ENCODE measurements around the gene LMOD3. TPM values are rescaled to one million over a fixed set of nuclear protein-coding genes. Genes with fewer than 3 reads are reported as not detected.

LMOD3 gene
- total RNA-seq, result not detected

- no peaks in the 10 kb centered on the region for H3K9me3 Mint-ChIP-seq
- no peak for ATAC-seq (replicated peaks)
- H3K36me3 Mint-ChIP-seq (ENCODE audit: low read depth), result no peaks in the 10 kb centered on the region
- H3K4me1 Mint-ChIP-seq, result no peaks in the 10 kb centered on the region
- no peak within 1 kb of the TSS for H3K27ac Mint-ChIP-seq
- H3K4me3 Mint-ChIP-seq, result no peak within 1 kb of the TSS
- H3K27me3 Mint-ChIP-seq, result no peaks in the 10 kb centered on the region
Measured at GRCh38 chr3:69122403-69122802, at the start of gene LMOD3. Gene LMOD3 (minus strand): TSS chr3:69122595. CDS start chr3:69122386, 209 bp downstream.

- no peak overlapping the region for H3K4me3 Mint-ChIP-seq
- H3K36me3 Mint-ChIP-seq (ENCODE audit: low read depth), result peaks cover 89% of the 10 kb centered on the region
Measured at GRCh38 chr3:69172058-69172457, 49.7 kb upstream of the LMOD3 start.

DNA sequence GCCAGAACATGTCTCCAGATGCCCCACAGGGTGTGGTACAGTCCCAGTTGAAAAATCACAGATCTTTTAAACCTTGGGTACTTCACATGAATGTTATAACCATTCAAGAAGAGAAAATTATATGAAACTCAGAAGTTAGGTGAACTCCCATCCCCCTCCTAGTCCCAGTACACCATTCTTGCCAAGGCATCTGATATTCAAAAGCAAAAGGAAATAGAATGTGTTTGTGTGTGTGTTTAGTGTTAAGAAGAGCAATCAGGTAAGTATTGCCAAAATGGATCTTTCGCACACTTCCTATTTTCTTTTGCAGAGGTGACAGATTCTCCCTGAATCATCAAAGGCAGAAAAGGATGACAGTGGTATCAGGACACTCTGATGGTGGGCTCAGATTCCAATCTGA, 44.1 kb upstream of the LMOD3 start:
- Mint-ChIP-seq H3K36me3 (ENCODE audit: low read depth) (peaks cover 36% of the 10 kb centered on the region), H3K27ac (no peak overlapping the region), H3K4me1 (no peaks in the 10 kb centered on the region), H3K4me3 (no peak overlapping the region), H3K27me3 (no peaks in the 10 kb centered on the region), H3K9me3 (no peaks in the 10 kb centered on the region)
- no peak for ATAC-seq (replicated peaks)

More at GRCh38 chr3:69172058-69172457, 49.7 kb upstream of the LMOD3 start:
- Mint-ChIP-seq H3K27ac (no peak overlapping the region), H3K4me1 (peaks cover 6% of the 10 kb centered on the region), H3K9me3 (no peaks in the 10 kb centered on the region), H3K27me3 (no peaks in the 10 kb centered on the region)
- no peak for ATAC-seq (replicated peaks)

- Mint-ChIP-seq H3K4me1 (no peaks in the 10 kb centered on the region), H3K9me3 (no peaks in the 10 kb centered on the region), H3K27me3 (no peaks in the 10 kb centered on the region), H3K4me3 (no peak overlapping the region), H3K36me3 (ENCODE audit: low read depth) (peaks cover 29% of the 10 kb centered on the region), H3K27ac (no peak overlapping the region)
- no peak for ATAC-seq (replicated peaks)
Measured at GRCh38 chr3:69165744-69166143, 43.3 kb upstream of the LMOD3 start.

DNA sequence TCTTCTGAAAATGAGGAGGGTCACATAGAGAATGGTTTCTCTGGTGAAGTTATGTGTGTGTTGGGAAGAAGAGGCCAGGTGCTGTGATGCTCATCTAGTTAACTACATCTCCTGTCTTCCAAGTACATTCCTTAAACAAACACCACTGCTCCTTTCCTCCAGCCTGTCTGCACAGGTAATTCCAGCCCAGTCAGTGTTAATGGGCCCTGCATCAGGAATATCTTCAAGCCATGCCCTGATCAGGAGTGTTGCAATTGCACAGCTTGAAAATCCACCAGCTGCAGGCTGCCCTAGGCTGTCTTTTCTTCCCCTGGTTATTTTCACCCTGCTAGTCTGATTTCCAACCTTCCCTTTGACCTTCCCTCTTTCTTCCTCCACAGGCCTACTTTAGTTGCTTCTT, 41.9 kb upstream of the LMOD3 start:
- no peak for ATAC-seq (replicated peaks)
- Mint-ChIP-seq H3K27ac (no peak overlapping the region), H3K4me1 (no peaks in the 10 kb centered on the region), H3K9me3 (no peaks in the 10 kb centered on the region), H3K36me3 (ENCODE audit: low read depth) (peaks cover 15% of the 10 kb centered on the region), H3K27me3 (no peaks in the 10 kb centered on the region), H3K4me3 (no peak overlapping the region)

GRCh38 chr3:69162308-69162980, 40.0 kb upstream of the LMOD3 start:
- Mint-ChIP-seq H3K27ac (no peak overlapping the region), H3K36me3 (ENCODE audit: low read depth) (peaks cover 2% of the 10 kb centered on the region), H3K27me3 (peaks cover 3% of the 10 kb centered on the region), H3K9me3 (no peaks in the 10 kb centered on the region), H3K4me1 (no peaks in the 10 kb centered on the region), H3K4me3 (no peak overlapping the region)
- ATAC-seq (replicated peaks), result no peak

GRCh38 chr3:69161587-69162307, 39.4 kb upstream of the LMOD3 start:
- peaks cover 5% of the 10 kb centered on the region for H3K27me3 Mint-ChIP-seq
- no peaks in the 10 kb centered on the region for H3K4me1 Mint-ChIP-seq
- peak; percentile 35 for ATAC-seq (replicated peaks)
- H3K36me3 Mint-ChIP-seq (ENCODE audit: low read depth), result no peaks in the 10 kb centered on the region
- H3K4me3 Mint-ChIP-seq, result no peak overlapping the region
- H3K9me3 Mint-ChIP-seq, result no peaks in the 10 kb centered on the region
- no peak overlapping the region for H3K27ac Mint-ChIP-seq

DNA sequence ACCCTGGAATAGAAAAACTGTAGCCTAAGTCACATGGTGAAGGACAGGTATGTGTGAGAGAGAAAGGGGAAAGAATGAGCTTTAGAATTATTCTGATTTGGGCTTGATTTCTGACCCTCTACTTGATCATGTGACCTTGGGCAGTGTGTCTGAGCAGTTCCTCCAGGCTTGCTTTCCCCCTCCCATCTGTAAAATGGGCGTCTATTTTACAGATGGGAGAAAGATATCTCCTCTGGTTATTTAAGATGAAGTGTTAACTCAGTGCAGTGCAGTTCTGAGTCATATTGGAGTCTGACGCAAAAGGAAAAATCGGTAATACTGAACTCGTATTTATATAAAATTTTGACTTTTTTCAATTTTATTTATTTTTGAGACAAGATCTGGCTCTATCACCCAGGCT, 38.1 kb upstream of the LMOD3 start:
- H3K27ac Mint-ChIP-seq, result peak overlapping the region; percentile 21
- no peaks in the 10 kb centered on the region for H3K36me3 Mint-ChIP-seq (ENCODE audit: low read depth)
- H3K27me3 Mint-ChIP-seq, result peaks cover 9% of the 10 kb centered on the region
- no peaks in the 10 kb centered on the region for H3K9me3 Mint-ChIP-seq
- peak; percentile 79 for ATAC-seq (replicated peaks)
- H3K4me1 Mint-ChIP-seq, result no peaks in the 10 kb centered on the region
- peak overlapping the region; percentile 45 for H3K4me3 Mint-ChIP-seq

- no peaks in the 10 kb centered on the region for H3K9me3 Mint-ChIP-seq
- peak overlapping the region; percentile 21 for H3K27ac Mint-ChIP-seq
- peak; percentile 31 for ATAC-seq (replicated peaks)
- H3K4me3 Mint-ChIP-seq, result peak overlapping the region; percentile 45
- peaks cover 9% of the 10 kb centered on the region for H3K27me3 Mint-ChIP-seq
- no peaks in the 10 kb centered on the region for H3K36me3 Mint-ChIP-seq (ENCODE audit: low read depth)
- H3K4me1 Mint-ChIP-seq, result no peaks in the 10 kb centered on the region
Measured at GRCh38 chr3:69160107-69160506, 37.7 kb upstream of the LMOD3 start.

- ATAC-seq (replicated peaks), result no peak
- Mint-ChIP-seq H3K4me3 (no peak overlapping the region), H3K27ac (no peak overlapping the region), H3K4me1 (no peaks in the 10 kb centered on the region), H3K36me3 (ENCODE audit: low read depth) (no peaks in the 10 kb centered on the region), H3K9me3 (no peaks in the 10 kb centered on the region), H3K27me3 (no peaks in the 10 kb centered on the region)
Measured at GRCh38 chr3:69149586-69149985, 27.2 kb upstream of the LMOD3 start.

DNA sequence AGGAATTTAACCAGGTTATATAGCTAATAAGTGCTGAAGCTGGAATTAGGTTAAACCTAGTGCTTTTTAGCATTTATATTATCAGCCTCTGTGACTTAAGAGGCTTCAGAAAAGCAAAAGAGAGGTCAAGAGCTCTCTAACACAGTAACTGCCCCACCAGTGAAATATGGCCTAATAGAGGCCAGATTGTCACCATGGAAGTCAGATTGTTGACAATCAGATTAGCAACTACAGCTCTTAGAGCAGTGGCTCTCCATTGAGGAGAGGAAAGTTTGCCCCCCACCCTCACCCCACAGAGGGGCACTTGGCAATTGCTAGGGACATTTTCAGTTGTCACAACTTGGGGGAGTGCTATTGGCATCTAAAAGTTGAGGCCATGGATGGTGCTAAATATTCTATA, 23.3 kb upstream of the LMOD3 start:
- H3K4me1 Mint-ChIP-seq, result no peaks in the 10 kb centered on the region
- no peak for ATAC-seq (replicated peaks)
- no peak overlapping the region for H3K4me3 Mint-ChIP-seq
- H3K9me3 Mint-ChIP-seq, result no peaks in the 10 kb centered on the region
- H3K27ac Mint-ChIP-seq, result no peak overlapping the region
- no peaks in the 10 kb centered on the region for H3K27me3 Mint-ChIP-seq
- no peaks in the 10 kb centered on the region for H3K36me3 Mint-ChIP-seq (ENCODE audit: low read depth)

- H3K9me3 Mint-ChIP-seq, result no peaks in the 10 kb centered on the region
- H3K36me3 Mint-ChIP-seq (ENCODE audit: low read depth), result no peaks in the 10 kb centered on the region
- no peak for ATAC-seq (replicated peaks)
- no peaks in the 10 kb centered on the region for H3K4me1 Mint-ChIP-seq
- no peak overlapping the region for H3K27ac Mint-ChIP-seq
- H3K27me3 Mint-ChIP-seq, result no peaks in the 10 kb centered on the region
- H3K4me3 Mint-ChIP-seq, result no peak overlapping the region
Measured at GRCh38 chr3:69144631-69145245, 22.3 kb upstream of the LMOD3 start.

GRCh38 chr3:69143612-69144011, 21.2 kb upstream of the LMOD3 start:
- no peaks in the 10 kb centered on the region for H3K4me1 Mint-ChIP-seq
- H3K9me3 Mint-ChIP-seq, result no peaks in the 10 kb centered on the region
- peaks cover 6% of the 10 kb centered on the region for H3K27me3 Mint-ChIP-seq
- no peak overlapping the region for H3K27ac Mint-ChIP-seq
- no peaks in the 10 kb centered on the region for H3K36me3 Mint-ChIP-seq (ENCODE audit: low read depth)
- no peak for ATAC-seq (replicated peaks)
- no peak overlapping the region for H3K4me3 Mint-ChIP-seq

- H3K9me3 Mint-ChIP-seq, result no peaks in the 10 kb centered on the region
- no peak for ATAC-seq (replicated peaks)
- H3K27ac Mint-ChIP-seq, result no peak overlapping the region
- H3K27me3 Mint-ChIP-seq, result peaks cover 6% of the 10 kb centered on the region
- no peak overlapping the region for H3K4me3 Mint-ChIP-seq
- no peaks in the 10 kb centered on the region for H3K4me1 Mint-ChIP-seq
- no peaks in the 10 kb centered on the region for H3K36me3 Mint-ChIP-seq (ENCODE audit: low read depth)
Measured at GRCh38 chr3:69142797-69143454, 20.5 kb upstream of the LMOD3 start.
